Stimulated activated CD8-positive, alpha-beta memory T cell treated with anti-CD3 and anti-CD28 coated beads, Interleukin-2, amount 100 ng/mL, for 1 hour (primary cell): ENCODE data around the gene IRF2BP2.

Source experiments
- DNase-seq, 2 donors: peaks; one replicate each; pipeline ENCODE4 v3.0.0-alpha.2; 2020; ENCODE audit warnings: low read depth in 2 of 2

IRF2BP2 gene

DNA sequence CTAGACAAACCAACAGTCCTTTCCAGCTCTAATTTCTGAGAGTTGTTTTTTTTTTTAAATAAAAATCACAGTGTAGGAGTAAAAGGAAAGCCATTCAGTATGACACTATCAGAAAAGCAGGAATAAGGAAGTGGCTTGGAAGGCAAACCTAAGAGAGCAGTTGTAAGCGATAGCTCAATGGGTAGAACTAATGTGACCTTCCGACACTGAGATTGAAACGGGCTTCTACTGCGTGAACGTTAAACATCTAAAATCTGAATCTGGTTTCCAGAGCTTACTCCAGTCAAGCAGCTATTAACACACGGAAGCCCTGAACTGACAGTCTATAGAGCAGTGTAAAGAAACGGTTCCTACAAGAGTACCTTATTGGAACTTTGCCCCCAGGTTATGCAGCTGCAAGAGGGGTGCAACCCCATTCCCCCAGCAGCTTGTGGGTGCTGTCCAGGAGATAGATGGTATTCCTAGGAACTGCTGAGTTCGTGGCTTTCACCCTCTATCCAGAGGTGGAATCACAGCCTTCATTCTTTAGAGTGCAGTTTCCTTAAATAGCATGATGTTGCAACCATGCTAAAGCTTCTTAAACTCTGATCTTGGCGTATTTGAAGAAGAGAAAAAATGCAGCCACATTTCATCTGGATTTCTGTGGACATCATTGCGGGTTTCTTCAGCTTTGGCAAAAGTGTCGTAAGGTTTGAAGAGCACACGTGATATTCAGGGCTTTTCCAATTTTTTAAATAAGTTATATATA is 3.3 kb upstream of the IRF2BP2 start:
- DNase-seq: no peak

DNA sequence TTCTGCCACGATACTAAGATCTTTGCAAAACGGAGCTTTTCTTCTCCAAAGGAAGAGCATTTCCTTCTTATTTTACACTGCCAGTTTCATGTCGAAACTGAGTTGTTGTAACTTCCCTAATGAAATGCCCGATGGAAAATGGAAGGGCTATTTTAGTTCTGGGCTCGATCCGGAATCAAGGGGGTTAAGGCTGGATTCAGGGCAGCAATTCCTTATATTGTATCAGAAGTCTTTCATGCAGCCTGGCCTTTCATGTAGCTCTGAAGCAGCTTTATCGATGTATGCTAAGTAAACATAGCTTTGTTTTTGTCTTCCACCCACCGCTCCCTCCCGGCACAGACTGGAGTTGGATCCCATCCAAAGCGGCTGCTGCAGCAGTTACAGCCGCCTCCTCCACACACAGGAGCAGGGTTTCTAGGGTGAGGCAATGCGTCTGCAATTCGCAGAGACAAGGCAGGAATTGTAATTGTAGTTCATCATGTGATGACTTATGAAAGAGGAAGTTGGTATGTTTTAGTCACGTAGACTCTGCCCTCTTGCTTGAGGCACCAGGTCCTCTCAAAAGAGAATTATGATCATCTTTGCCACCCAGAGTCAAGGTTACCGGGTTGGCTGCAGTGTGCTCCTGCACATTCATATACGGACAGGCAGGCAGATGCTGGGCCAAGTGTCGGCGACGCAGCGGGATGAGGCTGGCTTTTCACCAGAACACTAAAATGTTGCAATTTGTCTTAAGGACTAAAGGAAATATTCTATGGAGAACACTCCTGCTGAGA is 2.6 kb upstream of the IRF2BP2 start:
- peak in 1 of 2 donors; percentile 37 for DNase-seq

DNA sequence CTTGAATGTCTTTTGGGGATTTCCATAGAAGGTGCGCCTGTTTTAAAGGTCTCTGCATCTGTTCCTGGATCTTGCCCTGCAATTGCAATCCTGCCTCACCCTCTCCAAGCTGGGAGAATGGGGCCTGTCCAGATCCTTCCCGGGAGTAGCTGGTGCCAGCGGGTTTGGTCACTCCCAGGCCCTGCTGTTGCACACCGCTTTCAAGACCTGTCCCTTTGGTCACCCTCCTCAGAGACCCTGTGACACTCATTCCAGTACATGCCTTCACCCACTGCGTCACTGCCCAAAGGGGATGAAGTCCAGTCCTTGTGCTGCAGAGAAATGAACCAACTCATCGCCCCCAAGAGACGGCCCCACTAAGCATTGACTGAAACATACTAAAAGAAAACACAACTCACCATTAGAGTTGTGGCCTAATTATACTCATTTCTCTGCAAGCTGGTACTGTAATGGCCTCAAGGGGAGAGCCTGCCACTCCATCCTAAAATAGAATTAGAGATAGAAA is 1.9 kb upstream of the IRF2BP2 start:
- DNase-seq: no peak

DNA sequence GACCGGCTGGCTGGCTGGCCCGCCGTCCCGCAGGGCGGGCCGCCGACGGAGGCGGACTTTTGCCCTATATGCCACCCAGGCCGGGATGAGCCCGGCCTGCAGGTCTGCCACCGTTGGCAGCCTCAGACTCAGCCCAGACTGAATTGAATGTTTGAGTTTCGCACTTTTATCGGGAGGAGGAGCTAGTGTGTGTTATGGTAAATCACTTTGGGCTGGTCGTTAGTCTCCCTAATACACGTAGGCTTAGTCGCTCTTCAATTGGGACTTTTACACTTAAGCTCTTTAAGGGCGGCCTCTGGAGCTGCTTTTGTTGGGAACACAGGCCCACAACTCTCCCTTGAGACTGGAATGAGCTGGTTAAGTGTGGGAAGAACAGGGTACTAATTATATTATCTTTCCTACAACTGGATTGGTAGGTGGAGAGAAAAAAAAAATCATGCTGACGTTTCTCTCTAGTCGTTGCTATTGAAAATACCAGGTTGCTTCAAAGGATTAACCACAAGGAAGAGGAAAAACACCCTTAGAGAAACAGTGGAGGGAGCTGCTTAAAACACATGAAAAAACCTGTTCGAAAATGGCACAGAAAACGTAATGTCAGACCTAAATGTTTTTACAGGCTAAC is 1.4 kb upstream of the IRF2BP2 start:
- no peak for DNase-seq

DNA sequence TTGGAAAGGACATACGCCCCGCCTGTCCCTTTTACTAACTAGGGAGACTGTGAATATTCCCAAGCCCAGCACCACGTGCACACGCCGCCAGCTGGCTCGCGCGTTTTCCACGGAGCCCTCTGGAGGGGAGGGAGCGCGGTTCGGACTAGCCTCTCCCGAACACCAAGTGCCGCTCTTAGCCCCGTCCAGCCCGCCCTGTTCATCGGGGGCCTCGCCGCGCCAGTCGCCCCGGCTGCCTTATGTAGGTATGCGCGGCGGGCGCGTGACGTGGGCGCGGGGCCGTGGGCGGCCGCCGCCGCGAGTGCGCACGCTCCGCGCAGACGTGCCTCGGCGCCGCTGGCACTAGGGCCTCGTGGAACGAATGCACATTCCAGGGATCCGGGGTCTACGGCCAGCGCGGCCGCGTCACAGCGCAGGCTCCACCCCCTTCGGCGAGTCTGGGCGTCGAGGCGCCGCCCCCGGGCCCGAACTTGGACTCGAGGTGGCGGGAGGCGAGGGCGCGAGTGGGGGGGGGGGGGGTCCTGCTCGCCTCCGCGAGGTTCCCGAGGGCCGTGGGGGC is 767 bp upstream of the IRF2BP2 start:
- DNase-seq: peak; percentile 73 to 81

DNA sequence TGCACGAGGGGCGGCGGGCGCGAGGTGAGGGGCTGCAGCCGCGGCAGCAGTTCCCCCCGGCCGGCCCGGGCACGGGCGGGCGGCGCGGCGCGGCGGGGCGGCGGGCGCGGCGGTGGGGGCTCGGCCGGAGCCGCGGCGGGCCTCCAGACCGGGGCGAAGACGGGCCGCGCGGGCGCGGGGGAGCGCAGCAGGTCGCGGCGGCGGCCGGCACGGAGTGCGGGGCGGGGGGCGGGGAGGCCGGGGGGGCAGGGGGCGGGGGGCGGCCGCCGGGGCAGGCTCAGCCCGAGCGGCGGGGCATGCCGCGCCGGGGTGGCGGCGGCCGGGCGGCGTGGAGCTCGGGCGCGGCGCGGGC is 311 bp downstream of the IRF2BP2 start:
- no peak for DNase-seq

DNA sequence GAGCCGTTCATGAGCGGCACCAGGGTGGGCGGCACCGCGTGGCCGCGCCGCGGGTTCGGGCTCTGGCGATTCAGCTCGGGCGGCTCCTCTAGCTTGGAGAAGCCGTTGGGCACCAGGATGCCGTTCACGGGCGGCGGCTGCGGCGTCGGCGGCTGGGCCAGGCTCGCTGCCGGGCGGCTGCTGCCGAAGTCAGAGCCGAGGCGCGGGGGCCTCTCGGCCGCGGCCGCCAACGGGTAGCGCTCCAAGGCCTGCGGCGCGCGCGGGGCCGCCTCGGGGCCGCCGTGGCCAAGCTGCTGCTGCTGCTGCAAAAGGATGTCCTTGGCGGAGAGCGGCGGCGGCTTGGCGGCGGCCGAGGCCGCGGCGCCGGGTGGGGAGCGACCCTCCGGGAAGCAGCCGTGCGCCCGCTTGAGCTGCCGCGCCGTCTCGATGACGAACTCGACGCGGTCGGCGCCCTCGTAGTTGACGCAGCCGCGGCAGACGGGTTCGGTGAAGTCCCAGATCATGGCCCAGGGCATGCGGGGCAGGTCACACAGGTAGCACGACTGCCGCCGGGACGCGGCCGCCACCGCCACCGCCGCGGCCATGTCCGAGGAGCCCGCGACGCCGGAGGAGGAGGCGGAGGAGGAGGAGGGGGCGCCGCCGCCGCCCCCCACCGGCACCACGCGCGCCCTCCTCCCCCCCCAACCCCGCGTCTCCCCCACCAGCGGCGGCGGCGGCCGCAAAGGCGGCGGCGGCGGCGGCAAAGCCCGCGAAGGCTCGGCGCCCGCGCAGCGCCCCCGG is 877 bp downstream of the IRF2BP2 start:
- peak in 1 of 2 donors; percentile 38 for DNase-seq

DNA sequence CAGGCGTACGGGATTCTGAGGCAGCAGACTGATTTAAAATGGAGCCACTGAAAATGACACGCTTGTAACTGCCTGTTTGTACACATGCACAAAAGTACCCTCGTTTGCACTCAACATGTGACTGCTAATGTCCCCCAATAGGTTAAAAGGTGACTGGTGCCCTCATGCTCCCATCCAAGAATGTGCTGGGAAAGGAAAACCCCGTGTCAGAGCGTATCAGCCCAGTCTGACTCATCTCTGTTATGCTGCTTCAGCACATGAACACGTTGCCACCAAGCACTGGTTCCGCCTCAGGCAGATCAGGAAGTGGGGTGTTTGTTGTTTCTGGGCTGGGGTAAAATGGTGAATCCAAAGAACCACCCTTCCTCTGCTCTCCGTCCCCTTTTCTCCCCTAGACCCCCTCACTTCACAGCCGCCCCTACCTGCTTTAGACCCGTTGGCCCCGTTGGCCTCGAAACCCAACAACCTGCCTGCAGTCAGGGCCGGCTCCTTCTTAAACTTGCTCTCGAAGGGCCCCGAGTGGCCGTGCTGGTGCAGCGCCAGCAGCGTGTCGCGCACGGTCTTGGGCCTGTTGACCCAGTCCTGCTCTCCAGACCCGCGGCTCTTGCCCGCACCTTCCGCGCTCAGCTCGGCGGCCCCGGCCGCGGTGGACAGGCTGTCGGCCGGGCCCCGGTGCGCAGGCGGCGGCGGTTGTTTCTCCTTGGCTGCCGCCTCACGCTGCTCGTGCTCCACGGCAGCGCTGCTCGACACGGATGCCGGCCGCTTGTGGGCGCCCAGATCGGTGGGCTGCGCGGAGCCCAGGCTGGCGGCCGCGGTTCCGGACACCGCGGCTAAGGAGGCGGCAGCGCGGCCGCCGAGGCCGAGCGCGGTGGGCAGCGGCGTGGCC is 1.7 kb downstream of the IRF2BP2 start:
- peak; percentile 54 to 56 for DNase-seq

DNA sequence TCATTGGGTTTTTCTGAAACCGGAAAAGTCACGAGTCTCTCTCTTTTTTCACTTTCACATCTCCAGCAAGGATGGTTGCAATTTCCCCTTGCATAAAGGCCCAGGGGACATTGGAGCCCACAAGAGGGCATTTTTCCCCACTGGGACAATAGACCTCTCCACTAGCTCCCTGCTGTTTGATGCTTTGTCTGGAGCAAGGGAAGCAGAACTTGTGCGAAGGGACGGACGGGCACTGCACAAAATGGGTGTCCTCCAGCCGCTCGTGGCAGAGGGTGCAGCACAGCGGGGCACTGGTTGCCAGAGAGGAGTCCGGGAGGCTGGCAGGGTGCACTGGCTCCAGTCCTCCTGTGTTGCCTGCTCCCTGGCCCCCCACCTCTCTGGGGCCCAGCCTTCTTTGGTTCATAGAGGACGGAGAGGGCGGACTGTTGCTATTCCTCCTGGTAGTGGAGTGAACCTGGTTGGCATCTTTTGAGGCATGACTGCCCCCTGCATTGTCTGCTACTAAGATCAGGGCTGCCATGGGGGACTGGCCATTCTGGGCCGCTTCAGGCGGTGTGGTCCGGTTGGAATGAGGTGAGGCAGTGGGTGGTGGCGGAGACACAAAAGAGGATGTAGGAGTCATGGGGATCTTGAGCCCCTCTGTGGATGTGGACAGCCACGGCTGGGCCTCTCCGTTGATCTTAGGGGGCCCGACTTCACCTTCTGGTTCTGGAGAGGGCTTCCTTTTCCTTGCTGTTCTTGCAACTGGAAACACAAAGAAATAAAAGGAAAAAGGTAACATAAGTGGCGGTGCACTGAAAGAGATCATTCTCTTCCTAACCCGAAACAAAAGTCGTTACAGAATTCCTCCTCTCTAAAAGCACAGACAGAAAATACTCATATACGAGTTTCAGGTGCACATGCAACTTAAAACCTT is 2.6 kb downstream of the IRF2BP2 start:
- no peak for DNase-seq

DNA sequence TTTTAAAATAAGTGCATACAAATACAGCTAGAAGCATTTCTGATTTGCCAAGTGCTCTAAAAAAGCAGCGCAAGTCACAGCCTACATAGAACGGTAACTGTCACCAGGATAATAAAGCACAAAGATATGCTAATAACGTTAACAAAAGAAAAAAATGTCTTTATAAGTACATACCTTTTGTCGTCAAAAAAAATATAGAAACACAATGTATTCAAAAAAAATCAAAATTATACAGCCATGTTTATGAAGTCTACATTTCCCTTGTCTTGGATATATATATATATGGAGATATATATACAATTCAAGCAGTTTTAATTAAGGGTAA is 3.2 kb downstream of the IRF2BP2 start:
- DNase-seq: no peak

DNA sequence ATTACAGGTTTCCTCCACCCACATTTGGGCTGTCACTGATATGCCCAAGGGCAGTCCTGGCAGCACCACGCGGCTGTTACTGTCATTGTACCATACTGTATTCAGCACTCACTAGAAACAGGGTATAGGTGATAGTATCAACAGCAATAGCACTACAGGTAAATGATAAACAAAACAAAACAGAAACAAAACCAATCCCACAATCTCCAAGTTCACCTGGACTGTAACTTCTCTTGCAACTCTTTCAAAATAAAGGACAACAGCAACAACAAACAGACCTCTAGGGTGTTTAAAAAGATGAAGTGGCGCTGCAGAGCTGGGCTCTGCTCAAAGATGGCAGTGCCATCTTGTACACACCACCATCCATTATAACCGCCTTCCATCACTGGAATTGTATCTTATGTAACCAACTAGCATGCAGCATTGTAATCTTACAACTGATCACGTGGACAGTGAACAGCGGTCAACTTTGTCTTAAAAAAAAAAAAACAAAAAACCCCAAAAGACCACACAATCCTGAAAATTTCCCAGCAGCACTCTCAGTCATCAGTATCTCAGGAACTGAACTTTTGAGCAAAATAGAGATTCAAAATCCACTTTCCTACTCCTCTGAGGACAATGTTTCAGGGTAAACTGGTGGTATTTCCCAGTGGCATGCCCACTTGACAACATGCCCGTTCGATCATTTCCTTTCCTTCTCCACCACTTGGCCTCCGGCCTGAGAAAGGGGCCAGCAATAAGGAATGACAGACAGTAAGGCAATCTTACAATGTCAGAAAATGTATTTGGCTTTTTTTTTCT is 3.8 kb downstream of the IRF2BP2 start:
- DNase-seq: no peak

DNA sequence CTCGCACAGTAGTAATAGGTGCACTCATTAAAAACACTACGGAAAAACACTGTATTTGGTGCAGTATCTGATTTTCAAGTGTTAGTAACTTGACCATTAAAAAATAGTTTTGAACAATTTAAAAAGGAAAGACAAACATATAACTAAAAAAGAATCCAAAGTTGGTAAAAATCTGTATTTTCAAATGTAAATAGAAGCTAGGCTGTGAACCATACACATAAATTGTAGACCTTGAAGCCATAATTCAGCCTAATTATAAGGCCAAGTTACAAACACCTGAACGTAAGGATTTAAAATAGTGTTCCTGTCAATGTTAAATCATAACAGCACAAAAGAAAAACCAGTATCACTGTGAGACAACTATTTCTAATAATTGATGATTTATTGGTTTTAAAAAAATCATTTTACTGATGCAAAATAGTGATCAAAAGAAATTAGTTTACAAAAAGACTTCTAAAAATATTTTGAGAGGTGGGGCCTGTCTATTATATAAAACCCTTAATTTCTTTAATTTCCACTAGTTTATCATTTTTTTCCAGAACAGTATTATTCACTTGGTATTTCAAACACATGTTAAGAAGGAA is 4.5 kb downstream of the IRF2BP2 start:
- no peak for DNase-seq

DNA sequence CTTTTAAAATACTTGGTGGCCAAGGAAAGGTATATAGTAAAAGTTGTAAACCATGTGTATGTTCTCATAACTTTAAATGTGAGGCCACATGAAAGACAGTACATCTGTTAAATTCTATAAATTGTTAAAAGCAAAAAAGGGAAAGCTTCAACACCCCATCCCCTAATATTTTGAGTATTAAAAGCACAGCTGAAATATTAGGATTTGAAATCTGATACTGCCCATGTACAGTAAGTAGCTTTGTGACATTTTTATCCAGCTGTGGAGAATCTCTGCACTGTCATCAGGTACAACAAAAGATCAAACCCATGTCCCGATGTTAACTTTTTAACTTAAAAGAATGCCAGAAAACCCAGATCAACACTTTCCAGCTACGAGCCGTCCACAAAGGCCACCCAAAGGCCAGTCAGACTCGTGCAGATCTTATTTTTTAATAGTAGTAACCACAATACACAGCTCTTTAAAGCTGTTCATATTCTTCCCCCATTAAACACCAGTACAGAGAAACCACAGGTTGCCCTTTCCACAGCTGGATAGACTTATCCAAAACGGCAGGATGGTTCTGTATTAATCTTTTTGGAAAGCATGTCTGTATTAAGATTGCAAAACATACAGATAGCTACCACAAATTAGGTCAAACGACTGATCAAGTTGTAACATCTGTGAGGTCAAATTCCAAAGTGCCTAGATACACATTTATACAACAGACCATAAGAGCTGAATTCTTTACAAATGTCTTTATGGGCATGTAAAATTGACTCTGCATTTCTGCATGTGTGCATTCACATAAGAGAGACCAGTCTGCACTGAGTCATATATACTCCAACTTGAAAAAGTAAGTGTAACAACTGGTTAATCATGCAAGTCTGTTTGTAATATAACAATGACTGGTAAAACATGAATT is 5.2 kb downstream of the IRF2BP2 start:
- DNase-seq: no peak

DNA sequence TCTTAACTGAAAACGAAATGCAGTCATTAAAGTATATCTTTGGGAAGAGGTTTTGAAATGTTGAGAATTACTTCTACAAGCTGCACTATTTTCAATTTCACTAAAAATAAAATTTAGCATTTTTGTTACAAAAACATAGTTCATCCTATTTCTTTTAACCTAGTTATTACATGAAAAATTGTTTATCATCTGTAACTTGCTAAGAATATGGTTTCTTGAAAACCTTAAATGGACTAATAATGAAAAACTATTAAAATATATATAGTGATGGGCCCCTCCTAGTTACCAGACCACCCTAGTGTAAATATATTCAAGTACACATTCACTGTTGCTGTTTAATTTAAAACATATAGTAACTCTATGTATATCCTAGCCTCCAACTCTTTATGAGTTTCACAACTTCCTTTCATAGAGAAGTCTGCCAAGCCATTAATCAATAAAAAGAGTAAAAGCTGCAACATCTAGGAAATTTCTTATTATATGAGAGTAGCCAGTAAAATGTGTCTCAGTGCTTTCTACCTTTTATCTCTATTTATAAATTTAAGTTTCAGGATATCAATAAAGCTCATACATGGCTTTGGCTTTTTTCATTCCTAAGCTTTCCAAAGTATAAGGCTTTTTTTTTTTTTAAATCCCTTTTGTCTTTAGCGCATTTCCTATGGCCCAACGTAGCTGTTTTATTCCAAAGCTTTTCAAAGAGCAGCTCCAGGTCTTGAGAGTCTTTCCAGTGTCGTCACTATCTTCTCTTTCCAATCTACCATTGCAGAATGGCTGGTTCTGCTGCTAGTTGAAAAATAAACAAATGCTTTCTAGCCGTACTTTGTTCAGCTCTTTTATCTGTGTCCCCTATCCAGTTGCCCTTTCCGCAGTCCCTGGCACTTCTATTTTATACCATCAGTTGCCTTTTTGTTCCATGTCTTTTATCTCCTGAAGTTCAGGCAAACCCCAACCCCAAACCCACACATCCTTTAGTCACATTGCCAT is 6.5 kb downstream of the IRF2BP2 start:
- no peak for DNase-seq

DNA sequence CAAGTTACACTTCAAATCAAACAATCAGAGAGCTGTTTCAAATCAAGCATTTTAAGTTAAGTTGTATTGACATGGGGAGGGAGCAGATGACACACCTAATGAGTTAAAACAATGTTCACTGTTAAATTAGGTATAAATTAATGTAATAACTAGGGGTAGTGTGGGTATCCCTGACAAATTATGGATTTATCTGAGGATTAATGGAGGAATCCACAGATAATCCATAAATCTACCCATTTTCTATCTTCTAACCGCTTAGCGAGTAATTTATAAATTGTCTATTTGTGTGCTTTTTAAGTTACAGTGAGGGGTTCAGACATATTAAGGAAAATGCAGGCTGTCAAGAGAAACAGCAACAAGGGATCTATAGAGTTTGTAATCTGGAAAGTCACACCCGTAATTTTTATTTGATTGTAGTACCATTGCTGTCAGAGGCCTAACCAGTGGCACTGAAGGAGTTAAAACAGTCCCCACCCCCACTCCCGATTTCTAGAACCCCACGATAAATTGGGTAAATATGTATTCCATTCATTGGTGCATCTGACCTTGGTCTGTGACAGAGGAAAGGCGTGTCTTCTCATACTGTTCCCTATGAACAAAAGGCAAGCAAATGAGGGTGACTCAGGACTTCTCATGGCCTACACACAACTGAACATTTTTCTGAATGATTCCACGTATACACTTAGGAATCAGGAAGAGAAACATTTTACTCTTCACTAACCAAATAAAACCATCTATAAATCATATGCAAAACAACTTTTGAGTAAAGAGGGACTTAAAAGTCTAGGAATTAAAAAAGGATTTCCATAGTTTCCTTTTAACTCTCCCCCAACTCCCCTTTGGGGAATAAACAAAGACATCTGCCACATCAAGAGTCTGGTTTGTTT is 7.4 kb downstream of the IRF2BP2 start:
- no peak for DNase-seq
